ENCODE results near the gene LRMDA.
"Not testable (repeated sequence)": the region's sequence is repeated elsewhere in the genome, so short reads cannot be mapped to it uniquely, and the experiment has no call there.

LRMDA gene

GRCh38 chr10:75599875-75600648, 168.6 kb downstream of the LRMDA start:
- no peak overlapping the region for H3K4me3 ChIP-seq (ENCODE audit: low read length)
- no peak for TF ChIP-seq CTCF (conservative IDR thresholded peaks at IDR 0.05; ENCODE audit: low read depth, low read length)
- no peak for DNase-seq (ENCODE audit: low read depth)

DNA sequence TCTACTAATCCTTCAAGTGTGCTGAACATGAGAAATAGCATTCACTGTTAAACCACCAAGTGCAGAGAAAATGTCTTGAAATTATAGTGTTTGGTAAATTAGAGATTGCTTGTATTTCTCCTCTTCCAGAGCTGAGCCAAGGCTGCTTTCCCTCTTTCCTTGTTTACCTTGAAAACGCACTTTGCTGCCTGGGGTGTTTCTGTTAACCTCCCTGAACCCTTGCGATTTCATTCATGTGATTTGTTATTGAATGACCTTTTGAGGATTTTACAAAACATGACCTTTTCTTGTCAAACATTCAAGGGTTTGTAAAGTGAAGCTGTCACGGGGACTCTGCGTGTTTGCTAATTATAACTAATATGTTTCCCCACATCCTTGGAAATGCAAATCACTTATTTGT, 169.4 kb downstream of the LRMDA start:
- no peak overlapping the region for H3K4me3 ChIP-seq (ENCODE audit: low read length)
- TF ChIP-seq CTCF (conservative IDR thresholded peaks at IDR 0.05; ENCODE audit: low read depth, low read length): no peak
- DNase-seq (ENCODE audit: low read depth): no peak

DNA sequence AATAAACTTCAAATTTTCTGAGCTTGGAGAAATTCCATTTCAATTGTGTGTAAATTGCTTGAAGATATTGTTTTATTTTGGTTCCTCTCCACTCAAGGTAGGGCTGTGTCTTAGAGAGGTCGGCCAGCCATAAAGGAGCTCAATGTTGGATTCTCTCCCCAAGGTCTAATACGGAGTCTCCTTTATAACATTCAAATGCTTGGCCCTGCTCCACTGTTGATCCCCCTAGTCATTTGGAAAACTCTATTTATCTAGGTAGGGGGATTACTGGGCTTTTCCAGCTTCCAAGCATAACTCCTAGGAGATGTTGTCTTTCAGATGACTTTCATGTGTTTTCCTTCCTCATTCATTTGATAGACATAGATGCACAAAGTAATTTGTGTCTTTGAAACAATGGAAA, 170.9 kb downstream of the LRMDA start:
- no peak for TF ChIP-seq CTCF (conservative IDR thresholded peaks at IDR 0.05; ENCODE audit: low read depth, low read length)
- no peak overlapping the region for H3K4me3 ChIP-seq (ENCODE audit: low read length)
- no peak for DNase-seq (ENCODE audit: low read depth)

DNA sequence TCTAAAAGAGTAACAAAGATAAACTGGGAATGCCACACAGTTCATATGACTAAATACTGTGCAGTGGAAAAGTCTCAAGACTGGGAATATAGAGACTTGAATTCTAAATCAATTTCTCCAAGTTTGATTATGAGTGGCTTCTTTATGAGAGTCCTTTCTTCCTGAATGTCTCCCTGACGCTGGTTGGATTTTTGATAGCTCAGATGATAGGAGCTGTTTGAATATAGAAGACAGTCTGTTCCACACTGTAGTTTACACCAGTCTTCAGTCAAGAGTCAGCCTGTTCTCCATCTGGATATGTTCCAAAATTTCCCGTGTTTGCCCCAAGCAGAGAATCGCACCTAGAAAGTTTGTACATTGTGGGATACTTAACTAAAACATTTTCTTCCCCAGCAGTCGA, 173.7 kb downstream of the LRMDA start:
- no peak for TF ChIP-seq CTCF (conservative IDR thresholded peaks at IDR 0.05; ENCODE audit: low read depth, low read length)
- no peak for DNase-seq (ENCODE audit: low read depth)
- no peak overlapping the region for H3K4me3 ChIP-seq (ENCODE audit: low read length)

DNA sequence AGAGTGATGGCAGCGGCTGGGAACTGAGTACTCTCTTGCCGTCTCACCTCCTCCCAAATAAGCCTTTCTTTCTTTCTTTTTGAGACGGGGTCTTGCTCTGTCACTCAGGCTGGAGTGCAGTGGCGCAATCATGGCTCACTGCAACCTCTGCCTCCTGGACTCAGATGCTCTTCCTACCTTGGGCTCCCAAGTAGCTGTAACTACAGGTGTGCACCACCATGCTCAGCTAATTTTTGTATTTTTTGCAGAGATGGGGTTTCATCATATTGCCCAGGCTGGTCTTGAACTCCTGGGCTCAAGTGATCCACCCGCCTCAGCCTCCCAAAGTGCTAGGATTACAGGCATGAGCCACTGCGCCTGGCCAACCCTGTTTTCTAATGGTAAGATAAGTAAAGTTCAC, 174.4 kb downstream of the LRMDA start:
- DNase-seq (ENCODE audit: low read depth); H3K4me3 ChIP-seq (ENCODE audit: low read length): not testable (repeated sequence)

GRCh38 chr10:75606203-75606779, 174.9 kb downstream of the LRMDA start:
- no peak for TF ChIP-seq CTCF (conservative IDR thresholded peaks at IDR 0.05; ENCODE audit: low read depth, low read length)
- DNase-seq (ENCODE audit: low read depth): no peak
- H3K4me3 ChIP-seq (ENCODE audit: low read length): no peak overlapping the region

DNA sequence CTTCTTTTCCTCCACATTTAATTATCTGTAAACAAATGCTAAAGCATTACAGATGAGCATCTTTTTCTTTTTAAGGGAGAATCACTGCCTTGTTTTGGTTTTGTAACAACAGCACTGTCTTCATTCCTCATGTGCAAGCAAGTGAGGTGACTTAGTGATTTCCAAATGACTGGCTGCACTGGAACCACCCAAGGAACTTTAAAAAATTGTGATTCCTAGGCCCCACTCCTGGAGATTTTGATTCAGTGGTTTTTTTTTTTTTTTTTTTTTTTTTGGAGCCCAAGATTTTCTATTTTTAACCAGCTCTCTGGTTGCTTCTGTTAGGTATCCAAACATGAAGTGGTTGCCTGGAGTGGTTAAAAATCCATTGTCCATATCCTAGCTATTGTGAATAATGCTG, 176.2 kb downstream of the LRMDA start:
- no peak for DNase-seq (ENCODE audit: low read depth)
- TF ChIP-seq CTCF (conservative IDR thresholded peaks at IDR 0.05; ENCODE audit: low read depth, low read length): no peak

More for the DNA sequence above, 176.2 kb downstream of the LRMDA start:
- H3K4me3 ChIP-seq (ENCODE audit: low read length): no peak overlapping the region
